Common myeloid progenitor, CD34-positive (primary cell): ENCODE results near the gene CEP68.
A peak's percentile ranks its signal among the peaks of the same experiment; 100 is the strongest.
"Not testable (repeated sequence)": the region's sequence is repeated elsewhere in the genome, so short reads cannot be mapped to it uniquely, and the experiment has no call there.

ENCODE experiments used
- CTCF ChIA-PET: fragments of 350-600 bp; sonication (Branson Sonifier 250); formaldehyde crosslinking; loops from one replicate; lab custom pipeline; 2021; ENCODE audit warnings: antibody characterized with exemption; lab: Charles Lee
- POLR2A ChIA-PET: fragments of 350-600 bp; sonication (Branson Sonifier 250); formaldehyde crosslinking; loops from one replicate; lab custom pipeline; 2021; ENCODE audit warnings: antibody characterized with exemption; lab: Charles Lee
- DNase-seq, 3 donors: peaks; one replicate each; pipeline versions ENCODE4 v3.0.0 to v3.0.0-alpha.2; 2013
- H3K27ac ChIP-seq, 2 experiments: 1 replicate in 1 of 2; 2 replicates in 1 of 2; pipeline ENCODE4 v1.7.0; 2013; ENCODE audit warnings: inconsistent platforms in 2 of 2, low read length in 2 of 2, mild to moderate bottlenecking in 2 of 2, low read depth in 1 of 2, moderate library complexity in 1 of 2; ENCODE audit not compliant: severe bottlenecking in 2 of 2, insufficient read depth in 1 of 2, poor library complexity in 1 of 2
- H3K27me3 ChIP-seq, 5 experiments: replicated peaks in 2 of 5; 1 replicate in 3 of 5; 2 replicates in 2 of 5; pipeline versions ENCODE4 v1.6.1 to v1.7.0; 2013; ENCODE audit warnings: low read length in 4 of 5, mild to moderate bottlenecking in 2 of 5, moderate library complexity in 2 of 5, inconsistent platforms in 1 of 5; ENCODE audit not compliant: insufficient read depth in 5 of 5, control insufficient read depth in 4 of 5
- H3K36me3 ChIP-seq, 4 experiments: 1 replicate in 2 of 4; 2 replicates in 2 of 4; pipeline versions ENCODE4 v1.6.1 to v1.7.0; 2013; ENCODE audit warnings: low read length in 3 of 4, control low read depth in 1 of 4, mild to moderate bottlenecking in 1 of 4; ENCODE audit not compliant: control insufficient read depth in 4 of 4, insufficient read depth in 4 of 4
- H3K4me1 ChIP-seq, 4 experiments: 1 replicate in 3 of 4; 2 replicates in 1 of 4; pipeline versions ENCODE4 v1.6.1 to v1.7.1; 2013; ENCODE audit warnings: low read length in 3 of 4, mild to moderate bottlenecking in 3 of 4, control low read depth in 1 of 4, inconsistent platforms in 1 of 4, moderate library complexity in 1 of 4; ENCODE audit not compliant: control insufficient read depth in 4 of 4, insufficient read depth in 4 of 4; ENCODE audit errors: control extremely low read depth in 1 of 4
- H3K4me3 ChIP-seq, 7 experiments: 1 replicate in 4 of 7; 2 replicates in 3 of 7; pipeline versions ENCODE4 v1.5.1 to v1.7.0; 2013; ENCODE audit warnings: mild to moderate bottlenecking in 7 of 7, low read length in 6 of 7, moderate library complexity in 6 of 7, inconsistent platforms in 2 of 7, low read depth in 2 of 7, control low read depth in 1 of 7; ENCODE audit not compliant: insufficient read depth in 4 of 7, control insufficient read depth in 1 of 7; ENCODE audit errors: extremely low read depth in 1 of 7
- H3K9me3 ChIP-seq, 5 experiments: 1 replicate in 4 of 5; 2 replicates in 1 of 5; pipeline versions ENCODE4 v1.6.1 to v1.7.1; 2013; ENCODE audit warnings: low read length in 4 of 5, mild to moderate bottlenecking in 2 of 5, inconsistent platforms in 1 of 5, low read depth in 1 of 5, moderate library complexity in 1 of 5; ENCODE audit not compliant: control insufficient read depth in 4 of 5, insufficient read depth in 2 of 5; ENCODE audit errors: control extremely low read depth in 1 of 5
- WGBS: methylation state at CpG from one replicate; pipeline ENCODE4 v1.1.5; 2013; ENCODE audit not compliant: insufficient coverage; 5-methylcytosine and 5-hydroxymethylcytosine counted together

Gene CEP68

DNA sequence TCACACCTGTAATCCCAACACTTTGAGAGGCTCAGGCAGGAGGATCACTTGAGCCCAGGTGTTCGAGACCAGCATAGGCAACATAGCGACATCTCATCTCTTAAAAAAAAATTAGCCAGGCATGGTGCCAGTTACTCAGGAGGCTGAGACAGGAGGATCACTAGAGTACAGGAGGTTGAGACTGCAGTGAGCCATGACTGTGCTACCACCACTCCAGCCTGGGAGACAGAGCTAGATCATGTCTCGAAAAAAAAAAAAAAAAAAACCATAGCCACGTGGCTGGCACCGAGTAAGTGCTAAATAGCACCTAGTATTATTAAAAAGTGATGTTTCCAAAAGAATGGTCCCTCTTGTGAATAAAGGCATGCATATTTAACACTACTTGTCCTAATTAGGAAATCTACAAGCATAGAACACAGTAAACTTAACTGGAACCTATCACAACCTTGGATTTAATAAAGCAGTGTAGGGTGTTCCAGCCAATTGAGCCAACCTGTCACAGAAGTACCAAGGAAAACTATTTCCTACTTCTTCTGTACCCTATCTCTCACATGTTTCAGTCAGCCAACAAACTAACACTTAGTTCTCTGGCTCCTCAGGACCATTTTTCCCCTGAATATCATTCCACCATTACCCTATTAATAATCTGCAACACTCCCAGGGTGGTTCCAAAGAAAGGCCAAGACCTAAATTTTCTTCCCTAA is 64.9 kb downstream of the CEP68 start:
- no peak for DNase-seq
- WGBS, result 87% methylated on average over 3 of the region's 5 CpGs
- ChIA-PET CTCF (no interaction called here), POLR2A (no interaction called here)
- Histone ChIP-seq H3K27me3 (no peaks in the 10 kb centered on the region), H3K4me1 (peaks cover 3 to 24% (median 13%) of the 10 kb centered on the region in 4 experiments), H3K27ac (no peak overlapping the region), H3K36me3 (peaks cover 0 to 8% (median under 1%) of the 10 kb centered on the region in 4 experiments), H3K4me3 (no peak overlapping the region), H3K9me3 (no peaks in the 10 kb centered on the region)

DNA sequence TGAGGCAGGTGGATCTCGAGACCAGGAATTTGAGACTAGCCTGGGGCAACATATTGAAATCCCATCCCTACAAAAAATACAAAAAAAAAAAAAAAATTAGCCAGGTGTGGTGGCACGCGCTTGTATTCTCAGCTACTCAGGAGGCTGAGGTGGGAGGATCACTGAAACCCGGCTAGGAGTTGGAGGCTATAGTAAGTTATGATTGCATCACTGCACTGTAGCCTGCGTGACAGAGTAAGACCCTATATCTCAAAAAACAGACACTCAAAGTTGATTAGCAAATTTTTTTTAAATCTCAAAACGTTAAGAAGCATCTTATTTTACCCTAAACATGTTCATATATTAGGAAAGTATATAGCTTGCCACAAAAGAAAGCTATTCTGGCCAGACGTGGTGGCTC is 66.1 kb downstream of the CEP68 start:
- 100% methylated on average over 2 of the region's 7 CpGs for WGBS
- Histone ChIP-seq H3K4me1 (peaks cover 3 to 28% (median 17%) of the 10 kb centered on the region in 4 experiments), H3K27ac (no peak overlapping the region), H3K27me3 (no peaks in the 10 kb centered on the region), H3K36me3 (peaks cover 0 to 8% (median 0%) of the 10 kb centered on the region in 4 experiments), H3K4me3 (no peak overlapping the region), H3K9me3 (no peaks in the 10 kb centered on the region)
- CTCF ChIA-PET, result interaction anchor here (0.7 to 1.5 kb wide), 3 partner anchors 9 to 15 kb away, joined by 3 to 5 read pairs (median 4); no protein-coding TSS in a partner anchor
- POLR2A ChIA-PET, result no interaction called here
- peak in 1 of 3 donors; percentile 21 for DNase-seq

GRCh38 chr2:65125457-65125856 is 69.2 kb downstream of the CEP68 start:
- not testable (repeated sequence) for H3K27me3 ChIP-seq, H3K27ac ChIP-seq, H3K4me3 ChIP-seq, H3K9me3 ChIP-seq, H3K36me3 ChIP-seq, DNase-seq
- CTCF ChIA-PET, result interaction anchor here (1.2 to 1.7 kb wide), 2 partner anchors 15 to 60 kb away, joined by 3 to 6 read pairs; no protein-coding TSS in a partner anchor
- WGBS, result 88% methylated on average over 3 of the region's 7 CpGs
- H3K4me1 ChIP-seq, result peaks cover 14 to 43% (median 27%) of the 10 kb centered on the region in 4 experiments
- POLR2A ChIA-PET, result interaction anchor here (1.1 kb wide), 1 partner anchor 43 kb away, joined by 3 read pairs; no protein-coding TSS in a partner anchor

- Histone ChIP-seq H3K9me3 (no peaks in the 10 kb centered on the region), H3K27me3 (no peaks in the 10 kb centered on the region), H3K4me1 (peaks cover 10 to 40% (median 26%) of the 10 kb centered on the region in 4 experiments), H3K4me3 (peak overlapping the region in 6 of 7 experiments; percentile 94 to 100 (median 97)), H3K27ac (peak overlapping the region; percentile 94 to 98), H3K36me3 (no peaks in the 10 kb centered on the region)
- WGBS, result 0% methylated on average over 3 of the region's 8 CpGs
- CTCF ChIA-PET, result interaction anchor here (0.8 to 3.8 kb wide), 9 partner anchors 9 to 429 kb away, joined by 3 to 19 read pairs (median 4); no protein-coding TSS in a partner anchor
- POLR2A ChIA-PET, result interaction anchor here (0.6 to 2.3 kb wide), 3 partner anchors 40 to 59 kb away, joined by 3 to 22 read pairs (median 3); no protein-coding TSS in a partner anchor
- peak in 2 of 3 donors; percentile 21 to 35 for DNase-seq
Observed at GRCh38 chr2:65128297-65129190, 72.3 kb downstream of the CEP68 start.

DNA sequence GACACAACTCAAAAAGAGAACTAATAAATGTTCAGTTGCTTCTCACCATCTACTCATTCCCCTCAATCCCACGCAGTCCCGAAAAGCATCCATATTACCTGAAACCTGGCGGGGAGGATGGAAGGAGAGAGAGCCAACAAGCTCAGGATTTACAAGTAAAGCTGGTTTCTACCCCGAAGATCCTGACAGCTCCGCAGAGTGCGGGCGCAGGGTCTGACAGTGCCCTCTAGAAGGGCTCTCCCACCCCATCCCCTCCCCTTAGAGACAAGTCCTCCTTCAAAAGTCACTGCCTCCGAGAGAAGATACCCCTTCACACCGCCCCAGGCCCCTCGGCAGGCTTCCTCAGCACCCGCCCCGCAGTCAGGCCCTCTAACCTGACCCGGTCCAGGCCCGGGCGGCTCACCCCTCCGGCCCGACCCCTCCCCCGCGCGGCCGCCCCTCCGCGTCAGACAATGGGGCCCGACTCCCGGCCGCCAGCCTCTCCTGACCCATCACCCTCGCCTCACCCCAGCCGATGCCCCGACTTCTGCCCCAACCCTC is 73.1 kb downstream of the CEP68 start:
- peaks cover 10 to 40% (median 26%) of the 10 kb centered on the region in 4 experiments for H3K4me1 ChIP-seq
- no peaks in the 10 kb centered on the region for H3K36me3 ChIP-seq
- H3K27me3 ChIP-seq, result no peaks in the 10 kb centered on the region
- peak overlapping the region; percentile 94 to 100 (median 97) for H3K4me3 ChIP-seq
- peak overlapping the region; percentile 94 to 98 for H3K27ac ChIP-seq
- whole genome bisulfite sequencing, result under 1% methylated on average over 25 of the region's 29 CpGs
- CTCF ChIA-PET, result interaction anchor here (0.6 to 3.8 kb wide), 12 partner anchors 10 to 428 kb away, joined by 3 to 19 read pairs (median 4); no protein-coding TSS in a partner anchor
- no peaks in the 10 kb centered on the region for H3K9me3 ChIP-seq
- peak; percentile 23 to 60 (median 49) for DNase-seq
- POLR2A ChIA-PET, result interaction anchor here (0.6 to 2.3 kb wide), 7 partner anchors 12 to 96 kb away, joined by 3 to 22 read pairs (median 4); partner anchors contain the start of gene CEP68

- Histone ChIP-seq H3K4me1 (peaks cover 10 to 40% (median 24%) of the 10 kb centered on the region in 4 experiments), H3K9me3 (no peaks in the 10 kb centered on the region), H3K27ac (peak within 1 kb of the TSS; percentile 94 to 98), H3K4me3 (peak within 1 kb of the TSS; percentile 94 to 100 (median 97)), H3K27me3 (no peaks in the 10 kb centered on the region), H3K36me3 (no peaks in the 10 kb centered on the region)
- CTCF ChIA-PET, result interaction anchor here (0.6 to 3.8 kb wide), 14 partner anchors 9 to 428 kb away, joined by 3 to 19 read pairs (median 4); no protein-coding TSS in a partner anchor
- WGBS, result 0% methylated on average over 49 of the region's 76 CpGs
- POLR2A ChIA-PET, result interaction anchor here (0.5 to 2.3 kb wide), 12 partner anchors 13 to 97 kb away, joined by 3 to 22 read pairs (median 4); partner anchors contain the start of genes ACTR2 and CEP68
- DNase-seq, result peak; percentile 100
Observed at GRCh38 chr2:65129826-65130663, 73.8 kb downstream of the CEP68 start, which contains the start of gene RAB1A. TSS of gene RAB1A (minus strand) at chr2:65130106. CDS start at chr2:65129915, 191 bp downstream.
